SK-N-MC (cell line): Measurements from ENCODE around the gene PAX2.

Experiments used
- DNase-seq: peaks from one replicate; pipeline ENCODE4 v3.0.0-alpha.2; 2011; ENCODE audit warnings: low read depth, low spot score
- H3K27ac ChIP-seq: fragments of 200-600 bp; sonication (generic); 2 replicates; pipeline ENCODE4 v1.5.1; 2016; ENCODE audit warnings: mixed run types
- H3K36me3 ChIP-seq: fragments of 200-600 bp; sonication (generic); 2 replicates; pipeline ENCODE4 v1.6.1; 2017; ENCODE audit warnings: antibody characterized with exemption, low read length, mixed read lengths; ENCODE audit not compliant: insufficient read depth
- H3K4me3 ChIP-seq: fragments of 200-600 bp; sonication (generic); 2 replicates; pipeline ENCODE4 v1.5.1; 2016
- H3K9ac ChIP-seq: fragments of 200-600 bp; sonication (generic); 2 replicates; pipeline ENCODE4 v1.8.0; 2017; ENCODE audit warnings: mixed run types, mixed read lengths; ENCODE audit not compliant: insufficient read length
- H3K9me3 ChIP-seq: fragments of 200-600 bp; sonication (generic); 2 replicates; pipeline ENCODE4 v1.6.1; 2017; ENCODE audit warnings: low read depth, mild to moderate bottlenecking, antibody characterized with exemption, low read length, moderate library complexity, mixed read lengths
- EZH2 ChIP-seq: fragments of 200-600 bp; sonication (generic); IDR thresholded peaks from one replicate; pipeline ENCODE4 v1.6.1; 2017; ENCODE audit warnings: antibody characterized with exemption
- FOXP2 ChIP-seq: optimal IDR thresholded peaks from 2 replicates; pipeline ENCODE3; 2011; ENCODE audit warnings: mild to moderate bottlenecking, moderate library complexity; ENCODE audit not compliant: insufficient read depth; ENCODE audit errors: extremely low read length, control extremely low read depth
- POLR2AphosphoS5 ChIP-seq: IDR thresholded peaks from 2 replicates; pipeline ENCODE4 v1.6.1; 2012; ENCODE audit warnings: mild to moderate bottlenecking, low read depth, low read length, borderline replicate concordance

The PAX2 gene

DNA sequence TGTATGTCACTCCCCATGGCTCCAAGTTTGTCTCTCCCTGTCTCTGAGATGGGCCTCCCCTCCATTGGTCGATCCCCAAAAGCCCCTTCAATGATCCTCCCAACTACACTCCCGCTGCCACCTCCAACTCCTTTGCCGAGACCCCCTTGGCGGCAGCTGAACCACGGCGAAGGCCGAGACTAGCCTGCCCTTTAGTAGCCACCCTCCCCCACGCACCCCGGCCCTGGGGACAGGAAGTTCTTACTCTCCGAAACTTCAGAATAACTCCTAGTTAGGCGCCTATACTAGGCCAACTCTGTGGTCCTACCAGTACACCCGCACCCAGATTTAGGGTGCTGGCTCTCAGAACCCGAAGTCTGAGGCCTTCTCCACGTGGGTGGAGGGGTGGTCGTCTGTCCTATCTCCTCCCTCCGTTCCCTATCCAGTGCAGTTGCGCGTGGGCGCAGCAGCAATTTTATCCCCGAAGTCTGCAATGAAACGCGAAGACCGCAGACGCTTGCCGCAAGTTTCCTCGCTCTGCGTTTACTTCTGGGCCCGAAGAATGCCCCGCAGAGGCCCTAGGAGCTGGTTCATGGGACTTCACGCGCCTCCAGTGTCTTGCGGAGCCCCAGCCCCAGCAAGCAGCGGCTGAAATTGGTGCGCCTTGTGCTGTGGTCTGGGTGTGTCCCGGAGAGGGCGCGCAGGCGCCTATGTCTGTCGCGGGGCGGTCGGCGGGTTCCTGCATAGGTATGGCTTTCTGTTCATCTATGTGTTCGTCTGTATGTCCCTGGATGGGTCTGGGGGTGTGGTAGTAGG is 84.7 kb downstream of the PAX2 start:
- Histone ChIP-seq H3K36me3 (no peaks in the 10 kb centered on the region), H3K27ac (no peak overlapping the region), H3K9ac (no peak overlapping the region), H3K9me3 (no peaks in the 10 kb centered on the region), H3K4me3 (no peak overlapping the region)
- no peak for DNase-seq
- TF ChIP-seq POLR2AphosphoS5 (no peak), FOXP2 (no peak), EZH2 (no peak)

DNA sequence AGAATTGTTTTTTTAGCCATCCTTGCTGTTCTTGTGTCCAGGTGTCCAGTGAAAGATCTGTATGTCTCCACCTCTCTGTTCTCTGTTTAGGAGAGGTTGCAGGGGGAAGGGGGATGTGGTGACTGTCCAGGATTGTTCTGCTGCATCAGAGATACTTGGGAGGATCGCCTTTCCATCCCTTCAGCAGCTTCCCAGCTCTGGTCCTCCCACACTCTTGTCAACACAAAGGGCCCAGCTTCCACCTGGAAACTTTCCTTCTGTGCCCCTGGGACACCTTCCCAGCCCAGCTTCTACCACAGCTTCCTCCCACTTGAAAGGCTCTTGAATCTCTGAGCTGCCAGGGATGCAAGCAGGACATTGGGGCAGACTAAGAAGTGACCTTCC is 85.3 kb downstream of the PAX2 start:
- DNase-seq, result no peak
- Histone ChIP-seq H3K9me3 (no peaks in the 10 kb centered on the region), H3K27ac (no peak overlapping the region), H3K4me3 (no peak overlapping the region), H3K9ac (no peak overlapping the region), H3K36me3 (no peaks in the 10 kb centered on the region)
- no peak for TF ChIP-seq EZH2
- no peak for TF ChIP-seq FOXP2
- TF ChIP-seq POLR2AphosphoS5, result no peak

DNA sequence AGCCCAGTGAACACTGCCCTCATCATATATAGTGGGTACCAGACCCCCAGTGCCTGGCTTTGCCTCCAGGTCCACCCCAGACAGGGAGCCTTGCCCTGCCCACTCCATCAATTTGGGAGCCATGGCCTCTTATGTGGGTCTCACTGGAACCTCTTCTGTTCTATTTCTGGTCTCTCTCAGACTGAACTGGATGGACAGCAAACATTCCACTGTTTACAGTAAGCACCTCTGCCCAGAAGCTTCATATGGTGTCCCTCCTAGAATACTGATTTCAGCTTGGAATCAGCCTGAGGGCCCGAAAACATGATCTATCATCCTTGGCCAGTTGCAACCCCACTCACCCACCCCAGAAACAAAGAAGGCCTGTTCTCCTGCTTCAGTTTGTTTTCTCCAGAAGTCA is 86.4 kb downstream of the PAX2 start:
- Histone ChIP-seq H3K4me3 (no peak overlapping the region), H3K9me3 (no peaks in the 10 kb centered on the region), H3K36me3 (no peaks in the 10 kb centered on the region), H3K9ac (no peak overlapping the region), H3K27ac (no peak overlapping the region)
- TF ChIP-seq FOXP2, result no peak
- no peak for TF ChIP-seq POLR2AphosphoS5
- no peak for TF ChIP-seq EZH2
- no peak for DNase-seq

DNA sequence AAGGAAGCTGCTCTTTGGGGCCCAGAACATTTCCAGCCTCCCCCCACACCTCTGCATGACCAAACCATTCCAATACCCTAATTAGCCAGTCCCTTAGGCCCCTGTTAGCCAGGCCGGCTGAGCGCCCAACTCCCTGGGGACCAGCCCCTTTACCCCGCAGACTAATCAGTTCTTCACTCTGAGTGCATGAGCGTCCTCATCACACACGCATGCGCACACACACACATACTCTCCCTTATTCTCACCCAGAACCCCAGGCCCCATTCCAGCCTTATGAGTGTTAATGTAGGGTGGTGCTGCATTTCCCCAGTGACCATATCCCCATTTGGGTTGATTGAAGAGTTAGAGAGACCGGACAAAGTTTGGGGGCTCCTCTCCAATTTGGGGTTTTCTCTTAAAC is 90.4 kb downstream of the PAX2 start:
- no peak overlapping the region for H3K27ac ChIP-seq
- H3K9ac ChIP-seq, result no peak overlapping the region
- H3K9me3 ChIP-seq, result no peaks in the 10 kb centered on the region
- no peaks in the 10 kb centered on the region for H3K36me3 ChIP-seq
- DNase-seq, result no peak
- no peak for TF ChIP-seq EZH2
- TF ChIP-seq POLR2AphosphoS5, result no peak
- TF ChIP-seq FOXP2, result no peak
- H3K4me3 ChIP-seq, result no peak overlapping the region

DNA sequence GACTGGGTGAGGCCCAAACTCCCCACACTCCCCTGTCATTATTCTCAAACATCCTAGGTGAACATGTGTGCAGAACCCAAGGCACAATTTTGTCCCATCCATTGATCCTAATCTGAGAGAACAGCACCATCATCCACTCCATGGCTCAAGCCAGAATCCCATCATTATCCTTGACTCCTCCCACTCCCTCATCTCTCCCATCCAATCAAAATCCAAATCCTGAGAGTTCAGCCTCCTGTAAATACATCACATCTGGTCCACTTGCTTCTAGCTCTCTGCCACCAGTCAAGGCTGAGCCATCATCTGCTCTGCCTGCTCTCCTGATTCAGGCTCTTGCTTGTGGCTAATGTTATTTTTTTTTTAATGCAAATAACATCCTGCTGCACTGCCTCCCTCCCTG is 91.5 kb downstream of the PAX2 start:
- Histone ChIP-seq H3K9me3 (no peaks in the 10 kb centered on the region), H3K9ac (no peak overlapping the region), H3K27ac (no peak overlapping the region), H3K36me3 (no peaks in the 10 kb centered on the region), H3K4me3 (no peak overlapping the region)
- no peak for TF ChIP-seq POLR2AphosphoS5
- TF ChIP-seq FOXP2, result no peak
- TF ChIP-seq EZH2, result no peak
- DNase-seq, result no peak

DNA sequence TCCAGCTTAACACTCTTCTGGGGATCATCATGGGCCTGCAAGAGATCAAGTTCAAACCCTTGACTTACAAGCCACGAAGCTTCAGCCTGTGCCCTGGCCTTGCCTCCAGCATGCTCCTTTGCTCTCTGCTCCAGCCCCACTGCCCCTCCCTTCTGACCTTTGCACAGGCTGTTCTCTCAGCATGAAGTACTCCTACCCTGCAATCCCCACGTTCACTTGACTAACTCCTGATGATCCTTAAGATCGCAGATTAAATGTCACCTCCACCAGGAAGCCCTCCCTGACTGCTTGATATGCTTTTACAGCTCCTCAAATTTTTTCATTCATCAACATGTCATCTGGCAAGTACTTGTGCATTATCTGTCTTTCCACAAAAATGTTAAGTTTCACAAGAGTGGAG is 91.9 kb downstream of the PAX2 start:
- Histone ChIP-seq H3K27ac (no peak overlapping the region), H3K36me3 (no peaks in the 10 kb centered on the region), H3K9ac (no peak overlapping the region), H3K4me3 (no peak overlapping the region), H3K9me3 (no peaks in the 10 kb centered on the region)
- TF ChIP-seq FOXP2 (no peak), EZH2 (no peak), POLR2AphosphoS5 (no peak)
- no peak for DNase-seq

DNA sequence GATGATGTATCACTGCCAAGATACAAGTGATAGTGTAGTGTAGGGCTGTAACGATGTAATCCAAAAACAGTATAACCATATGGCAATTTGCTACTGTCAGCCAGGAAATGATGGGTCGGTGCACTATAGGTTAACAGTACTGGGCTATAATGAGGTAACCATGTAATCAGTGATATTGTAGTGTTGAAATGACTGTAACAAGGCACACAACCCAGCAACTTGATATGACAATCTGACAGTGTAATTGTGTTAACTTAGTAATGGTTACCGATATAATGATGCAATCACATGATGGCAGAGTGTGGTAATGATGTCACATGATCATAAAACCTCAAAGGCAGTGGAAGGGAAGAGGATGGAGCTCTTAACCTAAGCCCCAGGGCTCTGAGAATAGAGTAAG is 93.6 kb downstream of the PAX2 start:
- H3K4me3 ChIP-seq, result no peak overlapping the region
- no peaks in the 10 kb centered on the region for H3K36me3 ChIP-seq
- no peak overlapping the region for H3K9ac ChIP-seq
- DNase-seq, result no peak
- no peak overlapping the region for H3K27ac ChIP-seq
- no peaks in the 10 kb centered on the region for H3K9me3 ChIP-seq
- TF ChIP-seq POLR2AphosphoS5, result no peak
- TF ChIP-seq FOXP2, result no peak
- TF ChIP-seq EZH2, result no peak

DNA sequence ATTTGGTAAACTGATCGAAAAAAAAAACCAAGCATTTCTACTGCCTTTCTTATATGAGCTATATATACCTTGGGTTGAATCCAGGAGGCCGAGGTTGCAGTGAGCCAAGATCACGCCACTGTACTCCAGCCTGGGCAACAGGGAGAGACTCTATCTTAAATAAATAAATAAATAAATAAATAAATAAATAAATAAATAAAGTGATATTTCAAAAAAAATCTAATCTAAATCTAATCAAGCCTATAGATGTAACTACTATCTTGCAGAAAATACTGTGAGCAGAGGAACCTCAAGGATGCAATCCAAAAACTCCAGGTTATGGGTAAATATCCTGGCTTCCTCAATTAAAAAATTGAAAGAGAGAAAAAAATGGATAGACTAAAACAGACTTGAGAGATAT is 96.1 kb downstream of the PAX2 start:
- TF ChIP-seq EZH2, result no peak
- no peak for TF ChIP-seq FOXP2
- DNase-seq, result no peak
- Histone ChIP-seq H3K27ac (no peak overlapping the region), H3K9me3 (no peaks in the 10 kb centered on the region), H3K36me3 (no peaks in the 10 kb centered on the region), H3K4me3 (no peak overlapping the region), H3K9ac (no peak overlapping the region)

DNA sequence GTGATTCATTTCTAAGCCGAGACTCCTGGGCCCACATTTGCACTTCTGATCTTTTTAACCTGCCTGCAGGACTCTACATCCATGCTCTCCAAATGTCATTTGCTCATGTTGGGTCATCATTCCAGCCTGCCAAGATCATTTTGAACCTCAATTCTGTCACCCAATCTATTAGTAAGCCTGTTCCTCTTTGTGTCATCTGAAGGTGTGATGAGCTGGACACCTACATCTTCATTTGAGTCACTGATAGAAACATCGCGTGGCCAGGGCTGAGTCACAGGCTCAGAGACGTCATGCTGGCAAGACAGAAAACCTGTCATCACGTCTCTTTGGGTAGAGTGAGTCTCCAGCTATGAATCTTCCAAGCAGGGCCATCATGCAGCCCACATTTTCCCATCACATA is 102.1 kb downstream of the PAX2 start:
- TF ChIP-seq FOXP2 (no peak), POLR2AphosphoS5 (no peak), EZH2 (no peak)
- no peak for DNase-seq

More for the DNA sequence above, 102.1 kb downstream of the PAX2 start:
- Histone ChIP-seq H3K4me3 (no peak overlapping the region), H3K36me3 (no peaks in the 10 kb centered on the region), H3K9me3 (no peaks in the 10 kb centered on the region), H3K27ac (no peak overlapping the region), H3K9ac (no peak overlapping the region)
